Mammary epithelial cell (primary cell): ENCODE measurements around the gene LOX.

ENCODE experiments used
- CTCF ChIP-seq, 2 donors: IDR thresholded peaks in 1 of 2; conservative IDR thresholded peaks in 1 of 2; 2 replicates each; pipeline ENCODE4 v1.5.1; 2011 to 2012; ENCODE audit warnings: inconsistent platforms in 2 of 2, low read length in 2 of 2, mild to moderate bottlenecking in 2 of 2, control low read depth in 1 of 2, low read depth in 1 of 2; ENCODE audit not compliant: insufficient read depth in 1 of 2; ENCODE audit errors: extremely low read depth in 1 of 2
- EZH2 ChIP-seq: IDR thresholded peaks from 2 replicates; pipeline ENCODE4 v1.6.1; 2012; ENCODE audit warnings: low read length, inconsistent platforms, borderline replicate concordance

GRCh38 chr5:122054266-122054665 is 23.8 kb downstream of the LOX start:
- TF ChIP-seq EZH2 (no peak), CTCF (conservative IDR thresholded peaks at IDR 0.05 in 1 of 2, IDR thresholded peaks at IDR 0.05 in 1 of 2; ENCODE audit: extremely low read depth in 1 of 2, insufficient read depth in 1 of 2, low read depth in 1 of 2, low read length in 2 of 2) (no peak)
